H1 (cell line): ENCODE results near the gene SARS2. TPM values are rescaled to one million over a fixed set of nuclear protein-coding genes. Genes with fewer than 3 reads are reported as not detected.

ENCODE experiments used
- CTCF ChIA-PET: fragments of 300-600 bp; sonication (Branson Sonifier 250); formaldehyde crosslinking; loops from one replicate; lab custom pipeline; 2021; ENCODE audit not compliant: partially characterized antibody; lab: Charles Lee
- POLR2A ChIA-PET: fragments of 300-600 bp; sonication (Branson Sonifier 250); formaldehyde crosslinking; loops from one replicate; lab custom pipeline; 2021; ENCODE audit warnings: inconsistent platforms; ENCODE audit not compliant: partially characterized antibody; lab: Charles Lee
- DNase-seq, 2 experiments: peaks; one replicate each; pipeline versions ENCODE4 v3.0.0 to v3.0.0-alpha.2; 2010 to 2022; ENCODE audit warnings: low spot score in 2 of 2, low read depth in 1 of 2, mixed read lengths in 1 of 2
- FAIRE-seq: peaks from 2 replicates; lab custom pipeline; 2011; peaks lifted over from hg19 to GRCh38; lab: Jason Lieb, UNC
- H2AFZ ChIP-seq: 2 replicates; pipeline ENCODE4 v1.8.1; 2012; ENCODE audit warnings: low read length, inconsistent platforms
- H2AK5ac ChIP-seq: 2 replicates; pipeline ENCODE4 v1.6.1; 2013; ENCODE audit warnings: low read depth, low read length
- H2BK120ac ChIP-seq: replicated peaks from 2 replicates; pipeline ENCODE3; 2013; ENCODE audit warnings: low read depth, low read length, inconsistent platforms
- H2BK12ac ChIP-seq: 2 replicates; pipeline ENCODE4 v1.6.1; 2013; ENCODE audit warnings: low read depth, low read length
- H2BK15ac ChIP-seq: 2 replicates; pipeline ENCODE4 v1.6.1; 2013; ENCODE audit warnings: low read length
- H2BK20ac ChIP-seq: 2 replicates; pipeline ENCODE4 v1.6.1; 2013; ENCODE audit warnings: low read length
- H2BK5ac ChIP-seq: 2 replicates; pipeline ENCODE4 v1.6.1; 2013; ENCODE audit warnings: low read depth, low read length
- H3K14ac ChIP-seq: 2 replicates; pipeline ENCODE4 v1.6.1; 2013; ENCODE audit warnings: inconsistent platforms; ENCODE audit not compliant: insufficient read length
- H3K18ac ChIP-seq: 2 replicates; pipeline ENCODE4 v1.6.1; 2013; ENCODE audit warnings: low read length; ENCODE audit errors: extremely low read depth
- H3K23ac ChIP-seq: 2 replicates; pipeline ENCODE4 v1.6.1; 2013; ENCODE audit warnings: inconsistent platforms; ENCODE audit not compliant: insufficient read length
- H3K23me2 ChIP-seq: 2 replicates; pipeline ENCODE4 v1.6.1; 2013; ENCODE audit warnings: low read depth, low read length
- H3K27ac ChIP-seq: 2 replicates; pipeline ENCODE4 v1.6.1; 2011; ENCODE audit warnings: low read depth, low read length, inconsistent platforms
- H3K27me3 ChIP-seq, 4 experiments: replicated peaks in 1 of 4; 1 replicate in 1 of 4; 2 replicates in 3 of 4; pipeline versions ENCODE4 v1.6.1 to v1.8.1; 2011 to 2013; ENCODE audit warnings: low read length in 3 of 4, mild to moderate bottlenecking in 3 of 4, inconsistent platforms in 2 of 4, mixed read lengths in 2 of 4, moderate library complexity in 1 of 4; ENCODE audit not compliant: control insufficient read depth in 3 of 4, insufficient read depth in 3 of 4; ENCODE audit errors: extremely low read depth in 1 of 4
- H3K36me3 ChIP-seq, 4 experiments: 2 replicates each; pipeline versions ENCODE4 v1.6.1 to v1.8.1; 2011 to 2013; ENCODE audit warnings: mild to moderate bottlenecking in 4 of 4, low read length in 3 of 4, moderate library complexity in 2 of 4, control low read depth in 1 of 4, inconsistent platforms in 1 of 4; ENCODE audit not compliant: insufficient read depth in 4 of 4, control insufficient read depth in 2 of 4
- H3K4ac ChIP-seq: replicated peaks from 2 replicates; pipeline ENCODE3; 2013; ENCODE audit warnings: low read length, low read depth, mixed read lengths, inconsistent platforms; ENCODE audit not compliant: insufficient read length
- H3K4me1 ChIP-seq, 4 experiments: replicated peaks in 1 of 4; 1 replicate in 1 of 4; 2 replicates in 3 of 4; pipeline versions ENCODE4 v1.6.1 to v1.8.1; 2011 to 2013; ENCODE audit warnings: low read length in 3 of 4, inconsistent platforms in 2 of 4, mixed read lengths in 1 of 4; ENCODE audit not compliant: insufficient read depth in 4 of 4, control insufficient read depth in 3 of 4
- H3K4me2 ChIP-seq, 2 experiments: 2 replicates each; pipeline versions ENCODE4 v1.6.1 to v1.8.1; 2011 to 2013; ENCODE audit warnings: low read depth in 2 of 2, low read length in 2 of 2, control low read depth in 1 of 2, inconsistent platforms in 1 of 2, mild to moderate bottlenecking in 1 of 2; ENCODE audit not compliant: insufficient read depth in 1 of 2
- H3K4me3 ChIP-seq, 4 experiments: fragments of 200-600, 300-600 bp in 1 of 4; sonication (generic), shearing (Covaris generic), sonication (Bioruptor Twin) in 1 of 4; 2 replicates each; pipeline versions ENCODE4 v1.5.1 to v1.8.1; 2011 to 2016; ENCODE audit warnings: low read length in 4 of 4, low read depth in 3 of 4, control low read depth in 2 of 4, inconsistent platforms in 2 of 4, mild to moderate bottlenecking in 2 of 4, mixed read lengths in 1 of 4, moderate library complexity in 1 of 4; ENCODE audit not compliant: insufficient read depth in 2 of 4; ENCODE audit errors: extremely low read depth in 1 of 4
- H3K56ac ChIP-seq: replicated peaks from 2 replicates; pipeline ENCODE3; 2013; ENCODE audit warnings: low read depth, mild to moderate bottlenecking, mixed read lengths, low read length, inconsistent platforms; ENCODE audit not compliant: insufficient read length
- H3K79me1 ChIP-seq: 2 replicates; pipeline ENCODE4 v1.6.1; 2013; ENCODE audit warnings: low read depth, low read length, control low read depth
- H3K79me2 ChIP-seq, 2 experiments: 2 replicates each; pipeline versions ENCODE4 v1.6.1 to v1.8.1; 2012 to 2013; ENCODE audit warnings: low read length in 2 of 2, mild to moderate bottlenecking in 2 of 2, inconsistent platforms in 1 of 2; ENCODE audit not compliant: insufficient read depth in 2 of 2, control insufficient read depth in 1 of 2
- H3K9ac ChIP-seq, 4 experiments: replicated peaks in 1 of 4; 1 replicate in 1 of 4; 2 replicates in 3 of 4; pipeline versions ENCODE4 v1.6.1 to v1.8.1; 2011 to 2013; ENCODE audit warnings: low read depth in 3 of 4, low read length in 3 of 4, control low read depth in 2 of 4, mild to moderate bottlenecking in 2 of 4, moderate library complexity in 2 of 4, inconsistent platforms in 1 of 4; ENCODE audit errors: extremely low read depth in 1 of 4
- H3K9me3 ChIP-seq, 2 experiments: 2 replicates each; pipeline versions ENCODE4 v1.6.1 to v1.8.1; 2012 to 2013; ENCODE audit warnings: mild to moderate bottlenecking in 2 of 2, moderate library complexity in 2 of 2, control low read depth in 1 of 2, inconsistent platforms in 1 of 2, low read depth in 1 of 2, low read length in 1 of 2, mixed read lengths in 1 of 2; ENCODE audit not compliant: insufficient read depth in 2 of 2
- H4K20me1 ChIP-seq, 2 experiments: replicated peaks in 1 of 2; 2 replicates each; pipeline versions ENCODE3 to v1.8.1; 2011 to 2013; ENCODE audit warnings: inconsistent platforms in 2 of 2, low read length in 2 of 2, mild to moderate bottlenecking in 1 of 2; ENCODE audit not compliant: insufficient read depth in 2 of 2, control insufficient read depth in 1 of 2
- H4K5ac ChIP-seq: 2 replicates; pipeline ENCODE4 v1.6.1; 2013; ENCODE audit warnings: low read length, low read depth, mixed read lengths, inconsistent platforms; ENCODE audit not compliant: insufficient read length
- H4K8ac ChIP-seq: 2 replicates; pipeline ENCODE4 v1.8.0; 2013; ENCODE audit warnings: mild to moderate bottlenecking, moderate library complexity, low read length, inconsistent platforms; ENCODE audit not compliant: insufficient read depth; ENCODE audit errors: extremely low read depth
- H4K91ac ChIP-seq: replicated peaks from 2 replicates; pipeline ENCODE3; 2013; ENCODE audit warnings: low read length, mixed read lengths, inconsistent platforms; ENCODE audit not compliant: insufficient read length
- BCL11A ChIP-seq, 2 experiments: IDR thresholded peaks; one replicate each; pipeline ENCODE4 v1.6.1; 2011; ENCODE audit warnings: low read depth in 2 of 2, low read length in 2 of 2, mild to moderate bottlenecking in 2 of 2
- FOSL1 ChIP-seq: IDR thresholded peaks from 2 replicates; pipeline ENCODE4 v1.6.1; 2011; ENCODE audit warnings: mild to moderate bottlenecking, low read depth, low read length, moderate library complexity; ENCODE audit not compliant: insufficient read depth
- MAFK ChIP-seq: IDR thresholded peaks from 2 replicates; pipeline ENCODE4 v1.6.1; 2012; ENCODE audit warnings: low read depth, mild to moderate bottlenecking, improper control_type of control experiment, low read length
- NANOG ChIP-seq: IDR thresholded peaks from 2 replicates; pipeline ENCODE4 v1.6.1; 2011; ENCODE audit warnings: low read length, low read depth, mild to moderate bottlenecking, inconsistent platforms; ENCODE audit not compliant: insufficient read depth, poor library complexity, severe bottlenecking
- TAF7 ChIP-seq: optimal IDR thresholded peaks from 2 replicates; pipeline ENCODE3; 2011; ENCODE audit warnings: low read depth, mild to moderate bottlenecking, inconsistent platforms, low read length, moderate library complexity, borderline replicate concordance
- WGBS, 2 experiments: shearing (Covaris generic) in 1 of 2; methylation state at CpG; one replicate each; pipeline versions ENCODE4 v1.1.6 to v1.1.7; 2013 to 2015; ENCODE audit warnings: low lambda C conversion rate in 2 of 2, mixed read lengths in 2 of 2, inconsistent platforms in 1 of 2, low coverage in 1 of 2, missing lambda C conversion rate in 1 of 2; ENCODE audit not compliant: insufficient replicate concordance in 2 of 2, insufficient coverage in 1 of 2, insufficient read length in 1 of 2; ENCODE audit errors: extremely low coverage in 1 of 2, missing lambda C conversion rate in 1 of 2; 5-methylcytosine and 5-hydroxymethylcytosine counted together
- polyA plus RNA-seq, 7 experiments: library from polyadenylated mRNA; depleted of rRNA in 3 of 7; stranded (reverse) in 5 of 7; unstranded in 2 of 7; fragments of >200 nt in 5 of 7; fragments of 200-250 nt in 2 of 7; gene quantifications; 1 replicate in 5 of 7; 2 replicates in 1 of 7; 4 replicates in 1 of 7; pipeline versions ENCODE4 v1.2.1 to v1.2.3, GENCODE V29; 2011 to 2013; ENCODE audit warnings: missing spikeins in 2 of 7, mixed read lengths in 2 of 7
- total RNA-seq: library from RNA; stranded (reverse); fragmentation: NEBNext Ultra II Directional; extraction: Animal tissue kit (Norgen Biotek cat#: 25700); gene quantifications from 2 replicates; pipeline ENCODE4 v1.2.1, GENCODE V29; 2021
- TF ChIP-seq, protein P1 (sequence below), 3 experiments: IDR thresholded peaks; 1 replicate in 2 of 3; 2 replicates in 1 of 3; pipeline versions ENCODE4 v1.5.1 to v1.6.1; 2011; ENCODE audit warnings: low read length in 3 of 3, mild to moderate bottlenecking in 3 of 3, inconsistent platforms in 2 of 3, low read depth in 1 of 3, moderate library complexity in 1 of 3; ENCODE audit not compliant: insufficient read depth in 1 of 3; ENCODE audit errors: control extremely low read depth in 1 of 3
- TF ChIP-seq, protein P2 (sequence below): IDR thresholded peaks from 2 replicates; pipeline ENCODE4 v1.6.1; 2011; ENCODE audit warnings: low read depth, mild to moderate bottlenecking, low read length; ENCODE audit not compliant: insufficient read depth

Gene SARS2
- total and polyA plus RNA-seq, 2 of the 8 experiments (the other 6 are each of a cell fraction or from before 2014, with no cell fraction given) = 68.0 to 102 TPM

- Histone ChIP-seq H2BK20ac (no peak overlapping the region), H4K8ac (no peak overlapping the region), H2BK15ac (no peak overlapping the region), H3K23me2 (peaks cover 6% of the 10 kb centered on the region; the same call in 1 of the 2 replicates), H3K9me3 (no peaks in the 10 kb centered on the region), H3K27me3 (0 out of 7 replicates have a peak, but pooled peaks cover 0 to 3% (median 0%) of the 10 kb centered on the region in 4 experiments), H4K91ac (no peak overlapping the region), H3K36me3 (no peaks in the 10 kb centered on the region), H4K20me1 (no peaks in the 10 kb centered on the region), H3K79me1 (no peaks in the 10 kb centered on the region), H3K14ac (no peak overlapping the region), H3K56ac (no peak overlapping the region), H2AFZ (no peak overlapping the region), H3K4ac (no peak overlapping the region), H4K5ac (no peak overlapping the region), H3K4me1 (peaks cover 0 to 9% (median 3%) of the 10 kb centered on the region in 4 experiments; a peak in 3 of 7 replicates), H3K9ac (no peak overlapping the region; a peak in 1 of 7 replicates), H3K79me2 (peaks cover 0 to 2% of the 10 kb centered on the region in 2 experiments; a peak in 1 of 4 replicates), H3K4me3 (no peak overlapping the region), H2AK5ac (no peak overlapping the region), H2BK12ac (no peak overlapping the region), H3K23ac (no peak overlapping the region), H2BK120ac (no peak overlapping the region), H3K18ac (peak overlapping the region; percentile 48), H2BK5ac (no peak overlapping the region), H3K4me2 (no peak overlapping the region), H3K27ac (no peak overlapping the region)
- DNase-seq = no peak
- POLR2A ChIA-PET = interaction anchor here (1.0 to 1.3 kb wide), 2 partner anchors 11 to 16 kb away, joined by 4 to 5 read pairs; no protein-coding TSS in a partner anchor
- WGBS, 2 experiments = 91 to 100% methylated on average over 1 to 15 of the region's 15 CpGs
- CTCF ChIA-PET = interaction anchor here (0.5 to 4.1 kb wide), 24 partner anchors 10 to 575 kb away, joined by 3 to 32 read pairs (median 5); partner anchors contain the start of gene FBXO27
- no peak for FAIRE-seq
- TF ChIP-seq, protein P1, sequence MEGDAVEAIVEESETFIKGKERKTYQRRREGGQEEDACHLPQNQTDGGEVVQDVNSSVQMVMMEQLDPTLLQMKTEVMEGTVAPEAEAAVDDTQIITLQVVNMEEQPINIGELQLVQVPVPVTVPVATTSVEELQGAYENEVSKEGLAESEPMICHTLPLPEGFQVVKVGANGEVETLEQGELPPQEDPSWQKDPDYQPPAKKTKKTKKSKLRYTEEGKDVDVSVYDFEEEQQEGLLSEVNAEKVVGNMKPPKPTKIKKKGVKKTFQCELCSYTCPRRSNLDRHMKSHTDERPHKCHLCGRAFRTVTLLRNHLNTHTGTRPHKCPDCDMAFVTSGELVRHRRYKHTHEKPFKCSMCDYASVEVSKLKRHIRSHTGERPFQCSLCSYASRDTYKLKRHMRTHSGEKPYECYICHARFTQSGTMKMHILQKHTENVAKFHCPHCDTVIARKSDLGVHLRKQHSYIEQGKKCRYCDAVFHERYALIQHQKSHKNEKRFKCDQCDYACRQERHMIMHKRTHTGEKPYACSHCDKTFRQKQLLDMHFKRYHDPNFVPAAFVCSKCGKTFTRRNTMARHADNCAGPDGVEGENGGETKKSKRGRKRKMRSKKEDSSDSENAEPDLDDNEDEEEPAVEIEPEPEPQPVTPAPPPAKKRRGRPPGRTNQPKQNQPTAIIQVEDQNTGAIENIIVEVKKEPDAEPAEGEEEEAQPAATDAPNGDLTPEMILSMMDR (IDR thresholded peaks at IDR 0.05; ENCODE audit: control extremely low read depth in 1 of 3, insufficient read depth in 1 of 3, low read depth in 1 of 3, low read length in 3 of 3) = no peak
- TF ChIP-seq TAF7 (no peak), NANOG (no peak), FOSL1 (no peak), BCL11A (IDR thresholded peaks at IDR 0.05; ENCODE audit: low read depth in 2 of 2, low read length in 2 of 2) (no peak), MAFK (no peak)
- TF ChIP-seq, protein P2, sequence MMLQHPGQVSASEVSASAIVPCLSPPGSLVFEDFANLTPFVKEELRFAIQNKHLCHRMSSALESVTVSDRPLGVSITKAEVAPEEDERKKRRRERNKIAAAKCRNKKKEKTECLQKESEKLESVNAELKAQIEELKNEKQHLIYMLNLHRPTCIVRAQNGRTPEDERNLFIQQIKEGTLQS = no peak
These were observed 47.1 kb upstream of the SARS2 start for GRCh38 chr19:38977445-38978325.
